H1 (cell line): ENCODE data around the gene PREB. TPM values are rescaled to one million over a fixed set of nuclear protein-coding genes. Genes with fewer than 3 reads are reported as not detected.

Experiments
- CTCF ChIA-PET: fragments of 300-600 bp; sonication (Branson Sonifier 250); formaldehyde crosslinking; loops from one replicate; lab custom pipeline; 2021; ENCODE audit not compliant: partially characterized antibody; lab: Charles Lee
- POLR2A ChIA-PET: fragments of 300-600 bp; sonication (Branson Sonifier 250); formaldehyde crosslinking; loops from one replicate; lab custom pipeline; 2021; ENCODE audit warnings: inconsistent platforms; ENCODE audit not compliant: partially characterized antibody; lab: Charles Lee
- DNase-seq, 2 experiments: peaks; one replicate each; pipeline versions ENCODE4 v3.0.0 to v3.0.0-alpha.2; 2010 to 2022; ENCODE audit warnings: low spot score in 2 of 2, low read depth in 1 of 2, mixed read lengths in 1 of 2
- FAIRE-seq: peaks from 2 replicates; lab custom pipeline; 2011; peaks lifted over from hg19 to GRCh38; lab: Jason Lieb, UNC
- H2AFZ ChIP-seq: 2 replicates; pipeline ENCODE4 v1.8.1; 2012; ENCODE audit warnings: low read length, inconsistent platforms
- H2AK5ac ChIP-seq: 2 replicates; pipeline ENCODE4 v1.6.1; 2013; ENCODE audit warnings: low read depth, low read length
- H2BK120ac ChIP-seq: replicated peaks from 2 replicates; pipeline ENCODE3; 2013; ENCODE audit warnings: low read depth, low read length, inconsistent platforms
- H2BK12ac ChIP-seq: 2 replicates; pipeline ENCODE4 v1.6.1; 2013; ENCODE audit warnings: low read depth, low read length
- H2BK15ac ChIP-seq: 2 replicates; pipeline ENCODE4 v1.6.1; 2013; ENCODE audit warnings: low read length
- H2BK20ac ChIP-seq: 2 replicates; pipeline ENCODE4 v1.6.1; 2013; ENCODE audit warnings: low read length
- H2BK5ac ChIP-seq: 2 replicates; pipeline ENCODE4 v1.6.1; 2013; ENCODE audit warnings: low read depth, low read length
- H3K14ac ChIP-seq: 2 replicates; pipeline ENCODE4 v1.6.1; 2013; ENCODE audit warnings: inconsistent platforms; ENCODE audit not compliant: insufficient read length
- H3K18ac ChIP-seq: 2 replicates; pipeline ENCODE4 v1.6.1; 2013; ENCODE audit warnings: low read length; ENCODE audit errors: extremely low read depth
- H3K23ac ChIP-seq: 2 replicates; pipeline ENCODE4 v1.6.1; 2013; ENCODE audit warnings: inconsistent platforms; ENCODE audit not compliant: insufficient read length
- H3K23me2 ChIP-seq: 2 replicates; pipeline ENCODE4 v1.6.1; 2013; ENCODE audit warnings: low read depth, low read length
- H3K27ac ChIP-seq: 2 replicates; pipeline ENCODE4 v1.6.1; 2011; ENCODE audit warnings: low read depth, low read length, inconsistent platforms
- H3K27me3 ChIP-seq, 4 experiments: replicated peaks in 1 of 4; 1 replicate in 1 of 4; 2 replicates in 3 of 4; pipeline versions ENCODE4 v1.6.1 to v1.8.1; 2011 to 2013; ENCODE audit warnings: low read length in 3 of 4, mild to moderate bottlenecking in 3 of 4, inconsistent platforms in 2 of 4, mixed read lengths in 2 of 4, moderate library complexity in 1 of 4; ENCODE audit not compliant: control insufficient read depth in 3 of 4, insufficient read depth in 3 of 4; ENCODE audit errors: extremely low read depth in 1 of 4
- H3K36me3 ChIP-seq, 4 experiments: 2 replicates each; pipeline versions ENCODE4 v1.6.1 to v1.8.1; 2011 to 2013; ENCODE audit warnings: mild to moderate bottlenecking in 4 of 4, low read length in 3 of 4, moderate library complexity in 2 of 4, control low read depth in 1 of 4, inconsistent platforms in 1 of 4; ENCODE audit not compliant: insufficient read depth in 4 of 4, control insufficient read depth in 2 of 4
- H3K4ac ChIP-seq: replicated peaks from 2 replicates; pipeline ENCODE3; 2013; ENCODE audit warnings: low read length, low read depth, mixed read lengths, inconsistent platforms; ENCODE audit not compliant: insufficient read length
- H3K4me1 ChIP-seq, 4 experiments: replicated peaks in 1 of 4; 1 replicate in 1 of 4; 2 replicates in 3 of 4; pipeline versions ENCODE4 v1.6.1 to v1.8.1; 2011 to 2013; ENCODE audit warnings: low read length in 3 of 4, inconsistent platforms in 2 of 4, mixed read lengths in 1 of 4; ENCODE audit not compliant: insufficient read depth in 4 of 4, control insufficient read depth in 3 of 4
- H3K4me2 ChIP-seq, 2 experiments: 2 replicates each; pipeline versions ENCODE4 v1.6.1 to v1.8.1; 2011 to 2013; ENCODE audit warnings: low read depth in 2 of 2, low read length in 2 of 2, control low read depth in 1 of 2, inconsistent platforms in 1 of 2, mild to moderate bottlenecking in 1 of 2; ENCODE audit not compliant: insufficient read depth in 1 of 2
- H3K4me3 ChIP-seq, 4 experiments: fragments of 200-600, 300-600 bp in 1 of 4; sonication (generic), shearing (Covaris generic), sonication (Bioruptor Twin) in 1 of 4; 2 replicates each; pipeline versions ENCODE4 v1.5.1 to v1.8.1; 2011 to 2016; ENCODE audit warnings: low read length in 4 of 4, low read depth in 3 of 4, control low read depth in 2 of 4, inconsistent platforms in 2 of 4, mild to moderate bottlenecking in 2 of 4, mixed read lengths in 1 of 4, moderate library complexity in 1 of 4; ENCODE audit not compliant: insufficient read depth in 2 of 4; ENCODE audit errors: extremely low read depth in 1 of 4
- H3K56ac ChIP-seq: replicated peaks from 2 replicates; pipeline ENCODE3; 2013; ENCODE audit warnings: low read depth, mild to moderate bottlenecking, mixed read lengths, low read length, inconsistent platforms; ENCODE audit not compliant: insufficient read length
- H3K79me1 ChIP-seq: 2 replicates; pipeline ENCODE4 v1.6.1; 2013; ENCODE audit warnings: low read depth, low read length, control low read depth
- H3K79me2 ChIP-seq, 2 experiments: 2 replicates each; pipeline versions ENCODE4 v1.6.1 to v1.8.1; 2012 to 2013; ENCODE audit warnings: low read length in 2 of 2, mild to moderate bottlenecking in 2 of 2, inconsistent platforms in 1 of 2; ENCODE audit not compliant: insufficient read depth in 2 of 2, control insufficient read depth in 1 of 2
- H3K9ac ChIP-seq, 4 experiments: replicated peaks in 1 of 4; 1 replicate in 1 of 4; 2 replicates in 3 of 4; pipeline versions ENCODE4 v1.6.1 to v1.8.1; 2011 to 2013; ENCODE audit warnings: low read depth in 3 of 4, low read length in 3 of 4, control low read depth in 2 of 4, mild to moderate bottlenecking in 2 of 4, moderate library complexity in 2 of 4, inconsistent platforms in 1 of 4; ENCODE audit errors: extremely low read depth in 1 of 4
- H3K9me3 ChIP-seq, 2 experiments: 2 replicates each; pipeline versions ENCODE4 v1.6.1 to v1.8.1; 2012 to 2013; ENCODE audit warnings: mild to moderate bottlenecking in 2 of 2, moderate library complexity in 2 of 2, control low read depth in 1 of 2, inconsistent platforms in 1 of 2, low read depth in 1 of 2, low read length in 1 of 2, mixed read lengths in 1 of 2; ENCODE audit not compliant: insufficient read depth in 2 of 2
- H4K20me1 ChIP-seq, 2 experiments: replicated peaks in 1 of 2; 2 replicates each; pipeline versions ENCODE3 to v1.8.1; 2011 to 2013; ENCODE audit warnings: inconsistent platforms in 2 of 2, low read length in 2 of 2, mild to moderate bottlenecking in 1 of 2; ENCODE audit not compliant: insufficient read depth in 2 of 2, control insufficient read depth in 1 of 2
- H4K5ac ChIP-seq: 2 replicates; pipeline ENCODE4 v1.6.1; 2013; ENCODE audit warnings: low read length, low read depth, mixed read lengths, inconsistent platforms; ENCODE audit not compliant: insufficient read length
- H4K8ac ChIP-seq: 2 replicates; pipeline ENCODE4 v1.8.0; 2013; ENCODE audit warnings: mild to moderate bottlenecking, moderate library complexity, low read length, inconsistent platforms; ENCODE audit not compliant: insufficient read depth; ENCODE audit errors: extremely low read depth
- H4K91ac ChIP-seq: replicated peaks from 2 replicates; pipeline ENCODE3; 2013; ENCODE audit warnings: low read length, mixed read lengths, inconsistent platforms; ENCODE audit not compliant: insufficient read length
- BACH1 ChIP-seq: IDR thresholded peaks from 2 replicates; pipeline ENCODE4 v1.6.1; 2012; ENCODE audit warnings: low read length, improper control_type of control experiment
- EZH2 ChIP-seq: fragments of 200-600 bp; sonication (generic); IDR thresholded peaks from 2 replicates; pipeline ENCODE4 v1.7.1; 2012; ENCODE audit warnings: low read depth, mild to moderate bottlenecking, moderate library complexity, low read length, inconsistent platforms; ENCODE audit not compliant: severe bottlenecking
- WGBS, 2 experiments: shearing (Covaris generic) in 1 of 2; methylation state at CpG; one replicate each; pipeline versions ENCODE4 v1.1.6 to v1.1.7; 2013 to 2015; ENCODE audit warnings: low lambda C conversion rate in 2 of 2, mixed read lengths in 2 of 2, inconsistent platforms in 1 of 2, low coverage in 1 of 2, missing lambda C conversion rate in 1 of 2; ENCODE audit not compliant: insufficient replicate concordance in 2 of 2, insufficient coverage in 1 of 2, insufficient read length in 1 of 2; ENCODE audit errors: extremely low coverage in 1 of 2, missing lambda C conversion rate in 1 of 2; 5-methylcytosine and 5-hydroxymethylcytosine counted together
- polyA plus RNA-seq, 7 experiments: library from polyadenylated mRNA; depleted of rRNA in 3 of 7; stranded (reverse) in 5 of 7; unstranded in 2 of 7; fragments of >200 nt in 5 of 7; fragments of 200-250 nt in 2 of 7; gene quantifications; 1 replicate in 5 of 7; 2 replicates in 1 of 7; 4 replicates in 1 of 7; pipeline versions ENCODE4 v1.2.1 to v1.2.3, GENCODE V29; 2011 to 2013; ENCODE audit warnings: missing spikeins in 2 of 7, mixed read lengths in 2 of 7
- total RNA-seq: library from RNA; stranded (reverse); fragmentation: NEBNext Ultra II Directional; extraction: Animal tissue kit (Norgen Biotek cat#: 25700); gene quantifications from 2 replicates; pipeline ENCODE4 v1.2.1, GENCODE V29; 2021

Gene PREB
- total and polyA plus RNA-seq, 2 of the 8 experiments (the other 6 are each of a cell fraction or from before 2014, with no cell fraction given), result 54.1 to 72.2 TPM

GRCh38 chr2:27158468-27158867, 24.0 kb upstream of the PREB start:
- Histone ChIP-seq H3K4me1 (no peaks in the 10 kb centered on the region; a peak in 1 of 7 replicates), H3K9me3 (no peaks in the 10 kb centered on the region), H4K5ac (no peak overlapping the region), H3K79me2 (no peaks in the 10 kb centered on the region), H2BK15ac (no peak overlapping the region), H3K79me1 (no peaks in the 10 kb centered on the region), H3K36me3 (no peaks in the 10 kb centered on the region), H2AFZ (peak overlapping the region; percentile 70; the same call in 1 of the 2 replicates), H3K18ac (no peak overlapping the region), H2BK5ac (no peak overlapping the region; the same call in 1 of the 2 replicates), H3K4me2 (no peak overlapping the region), H3K23ac (no peak overlapping the region), H3K14ac (no peak overlapping the region), H3K56ac (no peak overlapping the region), H2AK5ac (no peak overlapping the region), H3K4me3 (no peak overlapping the region), H3K27ac (no peak overlapping the region), H3K23me2 (no peaks in the 10 kb centered on the region), H4K91ac (no peak overlapping the region), H4K20me1 (no peaks in the 10 kb centered on the region), H2BK120ac (no peak overlapping the region), H3K27me3 (no peaks in the 10 kb centered on the region), H2BK12ac (no peak overlapping the region), H3K4ac (no peak overlapping the region), H2BK20ac (no peak overlapping the region; the same call in 1 of the 2 replicates), H4K8ac (no peak overlapping the region; the same call in 1 of the 2 replicates), H3K9ac (no peak overlapping the region)
- ChIA-PET POLR2A (interaction anchor here (0.7 to 1.5 kb wide), 6 partner anchors 23 to 62 kb away, joined by 3 to 6 read pairs (median 3); partner anchors contain the start of gene PREB), CTCF (interaction anchor here (0.9 to 4.6 kb wide), 11 partner anchors 8 to 141 kb away, joined by 3 to 36 read pairs (median 4); partner anchors contain the start of gene KHK)
- TF ChIP-seq BACH1, result no peak
- TF ChIP-seq EZH2, result no peak
- no peak for DNase-seq
- FAIRE-seq, result no peak
- WGBS, 2 experiments, result 83% methylated on average over 6 of the region's 6 CpGs; no CpG with 5 or more reads in 1 of the 2 experiments
